H1 (cell line): ENCODE measurements around the gene ARHGAP35. TPM values are rescaled to one million over a fixed set of nuclear protein-coding genes. Genes with fewer than 3 reads are reported as not detected.

Experiments
- BACH1 ChIP-seq: IDR thresholded peaks from 2 replicates; pipeline ENCODE4 v1.6.1; 2012; ENCODE audit warnings: low read length, improper control_type of control experiment
- EZH2 ChIP-seq: fragments of 200-600 bp; sonication (generic); IDR thresholded peaks from 2 replicates; pipeline ENCODE4 v1.7.1; 2012; ENCODE audit warnings: low read depth, mild to moderate bottlenecking, moderate library complexity, low read length, inconsistent platforms; ENCODE audit not compliant: severe bottlenecking
- JUND ChIP-seq: IDR thresholded peaks from 2 replicates; pipeline ENCODE4 v1.6.1; 2011; ENCODE audit warnings: mild to moderate bottlenecking, improper control_type of control experiment, low read length
- POLR2A ChIP-seq, 2 experiments: IDR thresholded peaks; 1 replicate in 1 of 2; 2 replicates in 1 of 2; pipeline ENCODE4 v1.6.1; 2011; ENCODE audit warnings: low read depth in 2 of 2, low read length in 2 of 2, mild to moderate bottlenecking in 2 of 2; ENCODE audit errors: control extremely low read depth in 1 of 2
- POLR2AphosphoS5 ChIP-seq: IDR thresholded peaks from 2 replicates; pipeline ENCODE4 v1.6.1; 2011; ENCODE audit warnings: low read depth, low read length
- RFX5 ChIP-seq: IDR thresholded peaks from 2 replicates; pipeline ENCODE4 v1.6.1; 2011; ENCODE audit warnings: low read depth, low read length, improper control_type of control experiment, borderline replicate concordance
- SAP30 ChIP-seq: fragments of 300-600 bp; sonication (generic); IDR thresholded peaks from 2 replicates; pipeline ENCODE4 v1.7.1; 2012; ENCODE audit warnings: low read length, moderate library complexity, mild to moderate bottlenecking, inconsistent platforms; ENCODE audit not compliant: insufficient read depth, insufficient replicate concordance
- USF2 ChIP-seq: IDR thresholded peaks from 2 replicates; pipeline ENCODE4 v1.6.1; 2011; ENCODE audit warnings: low read length, improper control_type of control experiment
- polyA plus RNA-seq, 7 experiments: library from polyadenylated mRNA; depleted of rRNA in 3 of 7; stranded (reverse) in 5 of 7; unstranded in 2 of 7; fragments of >200 nt in 5 of 7; fragments of 200-250 nt in 2 of 7; gene quantifications; 1 replicate in 5 of 7; 2 replicates in 1 of 7; 4 replicates in 1 of 7; pipeline versions ENCODE4 v1.2.1 to v1.2.3, GENCODE V29; 2011 to 2013; ENCODE audit warnings: missing spikeins in 2 of 7, mixed read lengths in 2 of 7
- total RNA-seq: library from RNA; stranded (reverse); fragmentation: NEBNext Ultra II Directional; extraction: Animal tissue kit (Norgen Biotek cat#: 25700); gene quantifications from 2 replicates; pipeline ENCODE4 v1.2.1, GENCODE V29; 2021

The ARHGAP35 gene
- total and polyA plus RNA-seq, 2 of the 8 experiments (the other 6 are each of a cell fraction or from before 2014, with no cell fraction given): 29.7 to 64.5 TPM

GRCh38 chr19:46815833-46816627 lies 44.8 kb upstream of the ARHGAP35 start (continued):
- no peak for TF ChIP-seq USF2
- TF ChIP-seq BACH1: no peak
- no peak for TF ChIP-seq EZH2
- no peak for TF ChIP-seq SAP30
- no peak for TF ChIP-seq POLR2A (IDR thresholded peaks at IDR 0.05; ENCODE audit: control extremely low read depth in 1 of 2, low read depth in 2 of 2, low read length in 2 of 2)
- no peak for TF ChIP-seq POLR2AphosphoS5
- no peak for TF ChIP-seq JUND
- no peak for TF ChIP-seq RFX5
- TF ChIP-seq, all 59 proteins: peak for 0
